ENCODE measurements around the gene CD82. TPM values are rescaled to one million over a fixed set of nuclear protein-coding genes. Genes with fewer than 3 reads are reported as not detected.
"Not testable (repeated sequence)": the region's sequence is repeated elsewhere in the genome, so short reads cannot be mapped to it uniquely, and the experiment has no call there.

CD82 gene
- total RNA-seq, 1 donor = 38.4 TPM

- no peak for TF ChIP-seq CTCF (IDR thresholded peaks at IDR 0.05; ENCODE audit: insufficient read depth, low read depth, low read length)
- DNase-seq (ENCODE audit: low read depth) = no peak
- no peak overlapping the region for H3K4me3 ChIP-seq (ENCODE audit: low read depth, low read length)
These were observed 89.1 kb downstream of the CD82 start for GRCh38 chr11:44654596-44654995.

- DNase-seq (ENCODE audit: low read depth) = no peak
- TF ChIP-seq CTCF (IDR thresholded peaks at IDR 0.05; ENCODE audit: insufficient read depth, low read depth, low read length) = no peak
- no peak overlapping the region for H3K4me3 ChIP-seq (ENCODE audit: low read depth, low read length)
These were observed 92.5 kb downstream of the CD82 start for GRCh38 chr11:44657836-44658505.

GRCh38 chr11:44658506-44658850, 93.0 kb downstream of the CD82 start:
- no peak overlapping the region for H3K4me3 ChIP-seq (ENCODE audit: low read depth, low read length)
- TF ChIP-seq CTCF (IDR thresholded peaks at IDR 0.05; ENCODE audit: insufficient read depth, low read depth, low read length) = peak; percentile 36
- peak; percentile 11 for DNase-seq (ENCODE audit: low read depth)

- no peak for TF ChIP-seq CTCF (IDR thresholded peaks at IDR 0.05; ENCODE audit: insufficient read depth, low read depth, low read length)
These were observed 94.2 kb downstream of the CD82 start for GRCh38 chr11:44659641-44660040.

GRCh38 chr11:44660535-44660934, 95.1 kb downstream of the CD82 start:
- H3K4me3 ChIP-seq (ENCODE audit: low read depth, low read length); DNase-seq (ENCODE audit: low read depth): not testable (repeated sequence)

More at GRCh38 chr11:44659641-44660040, 94.2 kb downstream of the CD82 start:
- DNase-seq (ENCODE audit: low read depth) = no peak
- no peak overlapping the region for H3K4me3 ChIP-seq (ENCODE audit: low read depth, low read length)

GRCh38 chr11:44661311-44661717, 95.9 kb downstream of the CD82 start:
- no peak overlapping the region for H3K4me3 ChIP-seq (ENCODE audit: low read depth, low read length)
- no peak for DNase-seq (ENCODE audit: low read depth)
- TF ChIP-seq CTCF (IDR thresholded peaks at IDR 0.05; ENCODE audit: insufficient read depth, low read depth, low read length) = no peak

Small RNAs within 50 kb of the gene (small RNA-seq; reads per million reads assigned to genes)
- not detected for gene AC104010.1

Other genes with a start within 250 kb of the CD82 start
- gene TSPAN18, start 161.3 kb downstream of the CD82 start, total RNA-seq = under 0.01 and 0.64 TPM in 2 replicates

Data from fibroblast of villous mesenchyme (primary cell).